Measurements from ENCODE around the gene CNKSR1. TPM values are rescaled to one million over a fixed set of nuclear protein-coding genes. Genes with fewer than 3 reads are reported as not detected.

CNKSR1 gene
- total and polyA plus RNA-seq, 2 of the 13 experiments (the other 11 are each of a cell fraction or from before 2014, with no cell fraction given): 3.4 to 8.9 TPM

DNA sequence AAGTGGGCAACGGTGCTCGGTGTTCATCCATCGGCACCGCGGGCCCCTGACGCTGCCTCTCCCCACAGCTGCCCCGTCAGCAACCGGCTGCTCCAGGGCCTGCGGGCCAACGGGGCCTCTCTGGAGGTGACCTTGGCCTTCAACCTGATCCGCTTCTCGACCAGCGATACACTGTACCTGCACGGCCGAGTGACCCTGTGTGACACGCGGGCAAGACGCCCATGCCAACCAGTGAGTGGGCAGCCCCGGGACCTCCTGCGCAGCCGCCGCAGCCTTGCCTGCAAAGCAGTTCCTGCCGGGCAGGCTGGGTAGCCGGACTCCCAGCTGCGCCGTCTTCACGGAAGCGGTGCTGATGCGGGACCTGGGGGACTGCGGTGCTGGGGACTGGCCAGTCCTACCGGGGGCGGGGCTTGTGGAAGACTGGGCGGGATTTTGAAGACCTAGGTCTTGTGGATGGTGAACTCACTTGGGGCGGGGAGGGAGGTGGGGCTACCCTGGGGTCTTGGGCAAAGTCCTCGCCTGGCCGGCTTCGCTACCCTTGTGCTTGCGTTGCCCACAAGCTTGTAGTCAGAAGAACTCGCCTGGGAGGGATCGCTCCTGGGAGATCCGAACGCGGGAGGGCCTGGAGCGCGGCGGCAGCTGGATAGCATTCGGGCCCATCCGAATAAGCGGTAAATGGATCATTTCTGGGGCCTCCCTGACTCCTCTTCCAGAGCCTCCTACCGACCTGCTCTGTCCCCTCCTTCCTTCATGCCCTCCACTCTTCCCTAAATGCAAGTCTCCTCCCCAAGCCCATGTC, 47.9 kb downstream of the CNKSR1 start (continued):
- peak; percentile 42; the same call in 1 of the 2 replicates for TF ChIP-seq ZNF563 (CRISPR knock-in tag; IDR thresholded peaks at IDR 0.05)
- peak; percentile 31; the same call in 1 of the 2 replicates for TF ChIP-seq CCDC6 (CRISPR knock-in tag; IDR thresholded peaks at IDR 0.05)
- TF ChIP-seq, protein P1, sequence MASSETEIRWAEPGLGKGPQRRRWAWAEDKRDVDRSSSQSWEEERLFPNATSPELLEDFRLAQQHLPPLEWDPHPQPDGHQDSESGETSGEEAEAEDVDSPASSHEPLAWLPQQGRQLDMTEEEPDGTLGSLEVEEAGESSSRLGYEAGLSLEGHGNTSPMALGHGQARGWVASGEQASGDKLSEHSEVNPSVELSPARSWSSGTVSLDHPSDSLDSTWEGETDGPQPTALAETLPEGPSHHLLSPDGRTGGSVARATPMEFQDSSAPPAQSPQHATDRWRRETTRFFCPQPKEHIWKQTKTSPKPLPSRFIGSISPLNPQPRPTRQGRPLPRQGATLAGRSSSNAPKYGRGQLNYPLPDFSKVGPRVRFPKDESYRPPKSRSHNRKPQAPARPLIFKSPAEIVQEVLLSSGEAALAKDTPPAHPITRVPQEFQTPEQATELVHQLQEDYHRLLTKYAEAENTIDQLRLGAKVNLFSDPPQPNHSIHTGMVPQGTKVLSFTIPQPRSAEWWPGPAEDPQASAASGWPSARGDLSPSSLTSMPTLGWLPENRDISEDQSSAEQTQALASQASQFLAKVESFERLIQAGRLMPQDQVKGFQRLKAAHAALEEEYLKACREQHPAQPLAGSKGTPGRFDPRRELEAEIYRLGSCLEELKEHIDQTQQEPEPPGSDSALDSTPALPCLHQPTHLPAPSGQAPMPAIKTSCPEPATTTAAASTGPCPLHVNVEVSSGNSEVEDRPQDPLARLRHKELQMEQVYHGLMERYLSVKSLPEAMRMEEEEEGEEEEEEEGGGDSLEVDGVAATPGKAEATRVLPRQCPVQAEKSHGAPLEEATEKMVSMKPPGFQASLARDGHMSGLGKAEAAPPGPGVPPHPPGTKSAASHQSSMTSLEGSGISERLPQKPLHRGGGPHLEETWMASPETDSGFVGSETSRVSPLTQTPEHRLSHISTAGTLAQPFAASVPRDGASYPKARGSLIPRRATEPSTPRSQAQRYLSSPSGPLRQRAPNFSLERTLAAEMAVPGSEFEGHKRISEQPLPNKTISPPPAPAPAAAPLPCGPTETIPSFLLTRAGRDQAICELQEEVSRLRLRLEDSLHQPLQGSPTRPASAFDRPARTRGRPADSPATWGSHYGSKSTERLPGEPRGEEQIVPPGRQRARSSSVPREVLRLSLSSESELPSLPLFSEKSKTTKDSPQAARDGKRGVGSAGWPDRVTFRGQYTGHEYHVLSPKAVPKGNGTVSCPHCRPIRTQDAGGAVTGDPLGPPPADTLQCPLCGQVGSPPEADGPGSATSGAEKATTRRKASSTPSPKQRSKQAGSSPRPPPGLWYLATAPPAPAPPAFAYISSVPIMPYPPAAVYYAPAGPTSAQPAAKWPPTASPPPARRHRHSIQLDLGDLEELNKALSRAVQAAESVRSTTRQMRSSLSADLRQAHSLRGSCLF (CRISPR knock-in tag; IDR thresholded peaks at IDR 0.05; ENCODE audit: borderline replicate concordance): no peak
- peak; percentile 8; the same call in 1 of the 2 replicates for TF ChIP-seq MAF1 (CRISPR knock-in tag; IDR thresholded peaks at IDR 0.05; ENCODE audit: borderline replicate concordance)
- TF ChIP-seq ZNF138 (CRISPR knock-in tag; IDR thresholded peaks at IDR 0.05; ENCODE audit: low read depth): 0 out of 2 replicates have a peak, but pooled peaks have one; percentile 25
- 0 out of 2 replicates have a peak, but pooled peaks have one; percentile 64 for TF ChIP-seq ZNF703 (CRISPR knock-in tag; IDR thresholded peaks at IDR 0.05; ENCODE audit: borderline replicate concordance)
- no peak for TF ChIP-seq NAIF1 (CRISPR knock-in tag; IDR thresholded peaks at IDR 0.05; ENCODE audit: borderline replicate concordance)
- TF ChIP-seq POLR2G (IDR thresholded peaks at IDR 0.05; ENCODE audit: low read depth, low read length): peak; percentile 68
- peak; percentile 55; the same call in 1 of the 2 replicates for TF ChIP-seq ARHGAP35 (CRISPR knock-in tag; IDR thresholded peaks at IDR 0.05; ENCODE audit: borderline replicate concordance)
- TF ChIP-seq ZKSCAN8 (CRISPR knock-in tag; IDR thresholded peaks at IDR 0.05; ENCODE audit: borderline replicate concordance): no peak
- TF ChIP-seq BCL6 (CRISPR knock-in tag; IDR thresholded peaks at IDR 0.05): peak; percentile 69
- TF ChIP-seq ATRX (CRISPR knock-in tag; IDR thresholded peaks at IDR 0.05; ENCODE audit: borderline replicate concordance): no peak
- no peak for TF ChIP-seq ZNF446 (CRISPR knock-in tag; IDR thresholded peaks at IDR 0.05)
- TF ChIP-seq SP5 (CRISPR knock-in tag; IDR thresholded peaks at IDR 0.05; ENCODE audit: borderline replicate concordance, low read depth): peak; percentile 65
- TF ChIP-seq, protein P2, sequence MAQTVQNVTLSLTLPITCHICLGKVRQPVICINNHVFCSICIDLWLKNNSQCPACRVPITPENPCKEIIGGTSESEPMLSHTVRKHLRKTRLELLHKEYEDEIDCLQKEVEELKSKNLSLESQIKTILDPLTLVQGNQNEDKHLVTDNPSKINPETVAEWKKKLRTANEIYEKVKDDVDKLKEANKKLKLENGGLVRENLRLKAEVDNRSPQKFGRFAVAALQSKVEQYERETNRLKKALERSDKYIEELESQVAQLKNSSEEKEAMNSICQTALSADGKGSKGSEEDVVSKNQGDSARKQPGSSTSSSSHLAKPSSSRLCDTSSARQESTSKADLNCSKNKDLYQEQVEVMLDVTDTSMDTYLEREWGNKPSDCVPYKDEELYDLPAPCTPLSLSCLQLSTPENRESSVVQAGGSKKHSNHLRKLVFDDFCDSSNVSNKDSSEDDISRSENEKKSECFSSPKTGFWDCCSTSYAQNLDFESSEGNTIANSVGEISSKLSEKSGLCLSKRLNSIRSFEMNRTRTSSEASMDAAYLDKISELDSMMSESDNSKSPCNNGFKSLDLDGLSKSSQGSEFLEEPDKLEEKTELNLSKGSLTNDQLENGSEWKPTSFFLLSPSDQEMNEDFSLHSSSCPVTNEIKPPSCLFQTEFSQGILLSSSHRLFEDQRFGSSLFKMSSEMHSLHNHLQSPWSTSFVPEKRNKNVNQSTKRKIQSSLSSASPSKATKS (CRISPR knock-in tag; IDR thresholded peaks at IDR 0.05): no peak
- TF ChIP-seq TOPORS (CRISPR knock-in tag; IDR thresholded peaks at IDR 0.05): peak; percentile 29; the same call in 1 of the 2 replicates
- TF ChIP-seq ZNF17 (CRISPR knock-in tag; IDR thresholded peaks at IDR 0.05): no peak
- TF ChIP-seq FOSL2 (CRISPR knock-in tag; IDR thresholded peaks at IDR 0.05): peak; percentile 24; the same call in 1 of the 2 replicates

Data from HepG2 (cell line).